ENCODE data around the gene ZNF215.
"Not testable (repeated sequence)": the region's sequence is repeated elsewhere in the genome, so short reads cannot be mapped to it uniquely, and the experiment has no call there.

Gene ZNF215

DNA sequence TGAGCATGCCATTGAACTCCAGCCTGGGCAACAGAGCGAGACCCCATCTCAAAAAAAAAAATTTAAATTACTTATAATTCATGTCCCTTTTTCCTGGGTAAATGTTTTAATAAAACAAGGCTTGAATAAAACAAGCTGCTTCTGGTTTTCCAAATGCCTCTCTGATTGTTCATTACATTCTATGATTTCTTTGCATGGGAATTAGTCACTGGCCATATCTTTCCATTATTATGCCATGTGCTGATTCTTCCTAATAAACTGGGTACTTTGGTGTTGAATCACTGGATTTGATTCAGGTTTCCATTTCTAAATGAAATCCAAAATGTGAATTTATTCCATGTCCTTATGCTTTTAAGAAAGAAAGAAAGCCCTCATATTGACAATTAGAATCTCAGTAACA is 42.6 kb downstream of the ZNF215 start:
- TF ChIP-seq, protein P1, sequence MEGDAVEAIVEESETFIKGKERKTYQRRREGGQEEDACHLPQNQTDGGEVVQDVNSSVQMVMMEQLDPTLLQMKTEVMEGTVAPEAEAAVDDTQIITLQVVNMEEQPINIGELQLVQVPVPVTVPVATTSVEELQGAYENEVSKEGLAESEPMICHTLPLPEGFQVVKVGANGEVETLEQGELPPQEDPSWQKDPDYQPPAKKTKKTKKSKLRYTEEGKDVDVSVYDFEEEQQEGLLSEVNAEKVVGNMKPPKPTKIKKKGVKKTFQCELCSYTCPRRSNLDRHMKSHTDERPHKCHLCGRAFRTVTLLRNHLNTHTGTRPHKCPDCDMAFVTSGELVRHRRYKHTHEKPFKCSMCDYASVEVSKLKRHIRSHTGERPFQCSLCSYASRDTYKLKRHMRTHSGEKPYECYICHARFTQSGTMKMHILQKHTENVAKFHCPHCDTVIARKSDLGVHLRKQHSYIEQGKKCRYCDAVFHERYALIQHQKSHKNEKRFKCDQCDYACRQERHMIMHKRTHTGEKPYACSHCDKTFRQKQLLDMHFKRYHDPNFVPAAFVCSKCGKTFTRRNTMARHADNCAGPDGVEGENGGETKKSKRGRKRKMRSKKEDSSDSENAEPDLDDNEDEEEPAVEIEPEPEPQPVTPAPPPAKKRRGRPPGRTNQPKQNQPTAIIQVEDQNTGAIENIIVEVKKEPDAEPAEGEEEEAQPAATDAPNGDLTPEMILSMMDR (conservative IDR thresholded peaks at IDR 0.05; ENCODE audit: low read depth) = no peak
- no peak for DNase-seq (ENCODE audit: low spot score)
- POLR2A ChIA-PET (ENCODE audit: low non-redundant PET) = no interaction called here
- CTCF ChIA-PET = interaction anchor here (1.1 kb wide), 1 partner anchor 23 kb away, joined by 4 read pairs; no protein-coding TSS in a partner anchor
- H3K27ac ChIP-seq = no peak overlapping the region

DNA sequence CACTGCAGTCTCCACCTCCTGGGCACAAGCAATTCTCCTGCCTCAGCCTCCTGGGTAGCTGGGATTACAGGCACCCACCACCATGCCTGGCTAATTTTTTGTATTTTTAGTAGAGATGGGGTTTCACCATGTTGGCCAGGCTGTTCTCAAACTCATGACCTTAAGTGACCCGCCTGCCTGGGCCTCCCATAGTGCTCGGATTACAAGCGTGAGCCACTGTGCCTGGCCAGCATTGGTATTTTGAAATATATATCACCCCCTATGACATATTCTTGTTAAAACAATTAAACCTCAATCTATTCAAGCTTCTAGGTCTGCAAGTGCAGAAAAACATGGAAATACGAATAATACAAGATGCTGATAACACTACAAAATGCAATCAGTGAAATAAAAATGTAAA is 43.6 kb downstream of the ZNF215 start:
- CTCF ChIA-PET; POLR2A ChIA-PET (ENCODE audit: low non-redundant PET); DNase-seq (ENCODE audit: low spot score); H3K27ac ChIP-seq: not testable (repeated sequence)

DNA sequence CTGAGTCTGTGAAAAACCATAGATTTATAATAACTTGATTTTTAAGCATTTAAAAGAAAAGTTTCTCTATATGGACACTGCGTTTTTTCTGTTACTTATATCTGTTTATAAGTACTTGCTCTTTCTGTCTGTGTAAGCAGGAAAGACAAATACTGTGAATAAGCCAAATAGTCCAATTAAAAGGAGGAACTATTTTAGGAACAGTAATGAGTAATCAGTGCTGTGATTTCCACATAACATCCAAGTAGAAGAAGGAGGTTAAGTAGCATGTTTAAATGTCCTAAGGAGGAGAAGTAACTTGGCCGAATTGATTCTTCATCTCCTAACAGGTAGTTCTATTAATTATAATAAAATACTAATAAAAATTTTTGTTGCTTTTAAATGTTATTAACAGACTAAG is 53.1 kb downstream of the ZNF215 start:
- TF ChIP-seq, protein P1 (conservative IDR thresholded peaks at IDR 0.05; ENCODE audit: low read depth) = no peak
- POLR2A ChIA-PET (ENCODE audit: low non-redundant PET) = no interaction called here
- no peak for DNase-seq (ENCODE audit: low spot score)
- CTCF ChIA-PET = no interaction called here
- H3K27ac ChIP-seq = no peak overlapping the region

DNA sequence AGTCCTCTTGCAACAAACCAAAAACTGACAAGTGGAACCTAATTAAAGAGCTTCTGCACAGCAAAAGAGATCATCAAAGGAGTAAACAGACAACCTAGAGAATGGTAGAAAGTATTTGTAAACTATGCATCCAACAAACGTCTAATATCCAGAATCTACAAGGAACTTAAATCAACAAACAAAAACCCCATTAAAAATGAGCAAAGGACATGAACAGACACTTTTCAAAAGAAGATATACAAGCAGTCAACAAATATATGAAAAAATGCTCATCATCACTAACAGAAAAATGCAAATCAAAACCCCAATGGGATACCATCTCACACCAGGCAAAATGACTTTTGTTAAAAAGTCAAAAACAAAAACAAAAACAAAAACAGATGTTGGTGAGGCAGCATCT is 60.3 kb downstream of the ZNF215 start:
- ChIA-PET CTCF (no interaction called here), POLR2A (ENCODE audit: low non-redundant PET) (no interaction called here)
- no peak for DNase-seq (ENCODE audit: low spot score)
- no peak overlapping the region for H3K27ac ChIP-seq
- TF ChIP-seq, protein P1 (conservative IDR thresholded peaks at IDR 0.05; ENCODE audit: low read depth) = no peak

DNA sequence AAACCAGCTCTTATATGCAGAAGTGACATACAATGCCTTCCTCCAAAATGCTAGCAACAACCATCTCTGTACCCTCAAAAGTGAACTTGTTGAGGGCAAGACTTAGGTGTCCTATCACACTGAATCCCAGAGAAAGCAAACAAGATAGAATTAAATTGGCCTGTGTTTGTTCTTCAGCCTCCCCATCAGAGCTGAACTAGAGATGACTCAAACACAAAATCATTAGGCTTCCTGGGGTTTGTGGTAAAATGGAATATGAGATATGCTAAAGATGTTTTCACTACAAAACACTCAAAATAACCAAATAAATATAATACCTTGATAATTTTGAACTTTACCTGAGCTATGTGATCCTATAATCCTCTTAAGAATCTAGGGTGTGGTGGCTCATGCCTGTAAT is 62.3 kb downstream of the ZNF215 start:
- ChIA-PET CTCF (no interaction called here), POLR2A (ENCODE audit: low non-redundant PET) (no interaction called here)
- DNase-seq (ENCODE audit: low spot score) = no peak
- TF ChIP-seq, protein P1 (conservative IDR thresholded peaks at IDR 0.05; ENCODE audit: low read depth) = no peak
- no peak overlapping the region for H3K27ac ChIP-seq

DNA sequence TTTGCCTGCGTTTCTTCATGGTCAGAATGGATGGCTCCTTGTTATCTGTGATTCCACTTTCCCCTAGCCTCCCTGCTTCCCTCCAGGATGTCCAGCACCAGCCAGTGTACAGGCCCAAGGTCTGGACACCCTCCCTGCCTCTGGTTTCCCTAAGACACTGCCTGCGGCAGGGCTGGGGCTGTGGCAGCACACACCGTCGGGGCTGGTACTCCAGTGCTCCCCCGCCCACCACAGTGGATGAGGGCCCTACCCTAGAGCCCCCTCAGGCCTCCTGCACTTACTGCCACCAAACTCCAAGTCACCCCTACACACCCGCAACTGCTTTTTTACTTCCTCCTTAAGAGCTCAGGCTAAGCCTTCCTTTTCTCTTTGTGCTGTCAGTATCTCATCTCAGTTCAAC is 65.0 kb downstream of the ZNF215 start:
- H3K27ac ChIP-seq = no peak overlapping the region
- DNase-seq (ENCODE audit: low spot score) = no peak
- ChIA-PET POLR2A (ENCODE audit: low non-redundant PET) (no interaction called here), CTCF (no interaction called here)
- TF ChIP-seq, protein P1 (conservative IDR thresholded peaks at IDR 0.05; ENCODE audit: low read depth) = no peak

DNA sequence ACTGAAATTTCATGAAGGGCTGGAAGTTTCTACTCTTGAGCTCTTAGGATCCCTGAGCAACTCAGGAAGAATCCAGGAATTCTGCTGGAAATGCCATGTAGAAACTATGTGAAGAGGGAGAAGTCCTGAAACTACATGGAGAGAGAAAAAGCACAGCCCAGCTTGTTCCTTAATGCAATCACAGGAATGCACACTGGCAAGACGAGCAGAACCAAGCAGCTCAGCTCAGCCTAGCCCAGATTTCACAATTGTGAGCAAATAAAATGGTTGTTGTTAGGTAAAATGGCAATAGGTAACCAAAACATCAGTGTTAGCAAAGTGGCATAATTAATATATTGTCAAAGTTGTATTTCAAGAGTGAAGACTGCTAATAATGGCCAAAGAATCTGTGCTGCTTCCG is 65.8 kb downstream of the ZNF215 start:
- DNase-seq (ENCODE audit: low spot score) = no peak
- ChIA-PET CTCF (interaction anchor here (1.4 kb wide), 1 partner anchor 23 kb away, joined by 4 read pairs; no protein-coding TSS in a partner anchor), POLR2A (ENCODE audit: low non-redundant PET) (no interaction called here)
- TF ChIP-seq, protein P1 (conservative IDR thresholded peaks at IDR 0.05; ENCODE audit: low read depth) = no peak
- no peak overlapping the region for H3K27ac ChIP-seq
